GM18867 (cell line): ENCODE measurements around the gene RALGAPA2.
A peak's percentile ranks its signal among the peaks of the same experiment; 100 is the strongest.

Experiments used
- ATAC-seq: cut with Tn5 transposase; IDR thresholded peaks from one replicate; pipeline ENCODE4 v1.9.1; 2021; ENCODE audit warnings: mild to moderate bottlenecking, moderate library complexity; ENCODE audit not compliant: unreplicated experiment

Gene RALGAPA2

DNA sequence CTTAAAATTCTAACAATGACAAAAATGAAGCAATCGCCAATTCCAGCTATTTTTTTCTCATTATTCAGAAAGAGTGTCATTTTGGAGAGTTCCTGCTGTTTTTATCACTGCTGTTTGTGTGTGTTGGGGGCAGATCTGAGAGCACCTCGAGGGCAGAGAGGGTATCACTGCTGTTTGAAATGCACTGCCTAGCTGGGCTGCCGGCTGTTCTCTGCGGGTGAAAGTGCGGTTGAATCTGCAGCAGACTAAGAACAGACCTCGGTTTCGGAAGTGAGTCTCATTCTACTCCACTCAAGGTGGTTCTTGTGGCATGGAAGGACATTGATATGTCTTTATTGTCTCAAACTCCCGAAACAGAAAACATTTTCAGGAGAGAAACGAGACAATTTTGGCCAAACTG is 326.3 kb downstream of the RALGAPA2 start:
- no peak for ATAC-seq

DNA sequence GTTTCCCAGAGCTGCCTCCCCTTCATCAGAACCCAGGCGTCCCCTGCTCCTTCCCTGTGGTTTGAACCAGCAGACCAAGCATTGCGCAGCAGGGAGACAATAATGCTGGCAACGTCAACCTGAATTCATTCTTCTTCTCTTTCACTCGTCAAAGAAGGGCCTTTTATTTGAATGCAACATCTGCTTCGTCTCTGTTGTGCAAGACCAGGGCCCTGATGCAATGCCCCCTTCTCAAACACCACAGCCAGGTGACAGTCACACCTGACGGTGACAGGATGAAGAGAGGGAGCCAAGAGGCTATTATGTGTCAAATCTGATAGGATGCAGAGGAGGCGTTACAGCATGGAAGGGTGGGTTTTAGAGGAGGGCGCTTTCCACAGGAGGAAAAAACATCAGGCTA is 336.6 kb downstream of the RALGAPA2 start:
- ATAC-seq: no peak

GRCh38 chr20:20373091-20373571 is 339.3 kb downstream of the RALGAPA2 start:
- no peak for ATAC-seq

- ATAC-seq: no peak
Observed at GRCh38 chr20:20371681-20372080, 340.8 kb downstream of the RALGAPA2 start.

DNA sequence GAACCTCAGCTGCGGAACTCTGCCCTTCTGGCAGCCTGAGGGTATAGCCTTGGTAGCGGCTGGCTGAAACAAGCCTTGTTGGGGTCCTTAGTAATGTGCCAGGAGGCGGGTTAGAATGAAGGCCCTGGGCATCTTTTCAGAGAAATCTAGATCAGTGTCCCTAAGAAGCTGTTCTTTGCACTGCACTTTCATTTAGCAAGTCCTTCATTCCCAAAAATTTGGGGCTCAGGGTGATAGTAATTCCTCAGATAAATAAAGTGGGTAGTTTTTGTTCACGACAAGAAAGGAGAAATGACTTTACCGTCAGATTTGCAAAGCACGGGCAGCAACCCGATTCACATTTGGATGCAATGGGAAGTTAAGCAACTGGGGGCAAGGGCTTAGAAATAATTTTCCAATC is 341.4 kb downstream of the RALGAPA2 start:
- no peak for ATAC-seq

- no peak for ATAC-seq
Observed at GRCh38 chr20:20370094-20370575, 342.3 kb downstream of the RALGAPA2 start.

- ATAC-seq: no peak
Observed at GRCh38 chr20:20369250-20370093, 343.0 kb downstream of the RALGAPA2 start.

GRCh38 chr20:20368418-20369249 is 343.8 kb downstream of the RALGAPA2 start:
- no peak for ATAC-seq

DNA sequence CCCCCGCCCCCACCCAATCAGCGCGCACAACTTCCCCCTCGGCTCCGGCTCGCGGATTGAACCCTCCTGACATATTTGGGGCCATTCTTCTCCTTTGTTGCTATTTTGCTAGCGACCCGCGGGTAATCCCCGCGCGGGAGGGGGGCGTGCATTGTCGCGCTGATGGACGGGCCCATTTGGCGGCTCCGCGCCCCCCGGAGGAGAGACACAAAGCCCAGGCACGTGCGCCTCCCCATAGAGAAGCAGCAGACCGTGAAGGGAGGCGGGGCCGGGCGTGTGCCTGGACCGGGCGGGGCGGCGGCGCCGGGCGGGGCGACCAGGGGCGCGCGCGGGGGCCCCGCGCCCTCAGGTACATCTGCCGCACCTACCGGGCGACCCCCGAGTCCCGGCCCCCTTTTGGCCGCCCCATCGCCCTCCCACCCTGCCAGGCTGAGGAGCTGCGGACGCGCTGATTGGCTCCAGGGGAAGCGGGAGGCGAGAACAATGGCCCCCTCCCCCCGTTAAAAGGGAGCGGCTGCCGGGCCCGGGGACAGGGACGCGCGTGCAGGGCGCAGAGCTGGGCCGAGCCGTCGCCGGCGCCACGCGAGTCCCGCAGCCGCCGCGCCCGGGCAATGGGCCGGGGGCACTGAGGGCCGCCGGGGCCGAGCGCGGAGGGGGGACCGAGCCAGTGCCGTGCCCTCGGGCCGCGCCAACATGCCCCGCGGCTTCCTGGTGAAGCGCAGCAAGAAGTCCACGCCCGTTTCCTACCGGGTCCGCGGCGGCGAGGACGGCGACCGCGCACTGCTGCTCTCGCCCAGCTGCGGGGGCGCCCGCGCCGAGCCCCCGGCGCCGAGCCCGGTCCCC is 344.6 kb downstream of the RALGAPA2 start, which contains the start of gene INSM1:
Gene INSM1 (plus strand): TSS at position 530 of the 843 bp plus-strand sequence. CDS start 164 bp downstream, at position 694.
- no peak for ATAC-seq

DNA sequence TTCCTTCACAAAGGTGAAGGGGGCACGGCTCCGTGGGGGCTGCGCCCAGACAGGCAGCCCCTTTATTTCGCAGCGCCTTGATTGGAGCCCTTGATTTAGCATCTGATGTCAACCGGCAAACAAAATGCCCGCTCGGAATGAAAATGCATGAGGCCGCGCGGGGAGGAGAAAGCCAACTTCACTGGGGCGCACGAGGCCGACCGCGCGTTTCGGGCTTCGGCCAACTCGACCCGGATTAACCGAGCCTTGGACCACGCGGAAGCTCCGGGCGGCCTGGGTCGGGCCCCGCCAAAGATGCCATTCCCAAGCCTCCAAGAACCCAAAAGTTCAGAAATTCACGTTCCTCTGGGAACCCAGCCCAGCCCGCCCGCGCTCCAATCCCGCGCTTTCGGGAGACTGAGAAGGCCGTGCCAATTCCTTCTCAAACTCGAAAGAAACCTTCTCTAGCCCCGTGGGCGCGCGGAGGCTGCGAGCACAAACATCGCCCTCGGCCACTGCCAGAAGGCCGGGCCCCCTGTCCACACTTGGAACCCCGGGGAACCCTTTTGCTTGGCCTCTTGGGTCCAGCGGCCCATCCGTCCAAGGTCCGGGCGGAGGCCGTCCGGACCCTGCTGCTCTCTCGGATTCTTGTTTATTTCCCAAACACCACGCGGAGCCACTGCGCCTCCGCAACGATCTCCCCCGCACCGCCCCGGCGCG is 345.4 kb downstream of the RALGAPA2 start:
- no peak for ATAC-seq

DNA sequence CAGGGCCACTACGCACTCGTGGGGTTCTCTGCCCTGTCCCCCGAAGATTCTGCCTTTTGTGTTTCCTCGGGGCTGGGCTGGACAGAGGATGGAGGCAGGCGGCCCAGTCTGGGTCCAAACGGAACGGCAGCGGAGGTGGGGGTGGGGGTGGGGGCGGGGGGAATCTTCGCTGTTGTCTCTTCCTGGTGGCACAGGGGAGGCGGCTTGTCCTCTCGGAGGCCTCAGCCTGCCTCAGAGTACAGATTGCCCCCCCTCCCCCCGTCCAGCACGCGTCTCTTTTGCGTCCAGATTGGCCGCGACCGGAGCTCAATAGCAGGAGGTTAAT is 345.9 kb downstream of the RALGAPA2 start:
- ATAC-seq: no peak

DNA sequence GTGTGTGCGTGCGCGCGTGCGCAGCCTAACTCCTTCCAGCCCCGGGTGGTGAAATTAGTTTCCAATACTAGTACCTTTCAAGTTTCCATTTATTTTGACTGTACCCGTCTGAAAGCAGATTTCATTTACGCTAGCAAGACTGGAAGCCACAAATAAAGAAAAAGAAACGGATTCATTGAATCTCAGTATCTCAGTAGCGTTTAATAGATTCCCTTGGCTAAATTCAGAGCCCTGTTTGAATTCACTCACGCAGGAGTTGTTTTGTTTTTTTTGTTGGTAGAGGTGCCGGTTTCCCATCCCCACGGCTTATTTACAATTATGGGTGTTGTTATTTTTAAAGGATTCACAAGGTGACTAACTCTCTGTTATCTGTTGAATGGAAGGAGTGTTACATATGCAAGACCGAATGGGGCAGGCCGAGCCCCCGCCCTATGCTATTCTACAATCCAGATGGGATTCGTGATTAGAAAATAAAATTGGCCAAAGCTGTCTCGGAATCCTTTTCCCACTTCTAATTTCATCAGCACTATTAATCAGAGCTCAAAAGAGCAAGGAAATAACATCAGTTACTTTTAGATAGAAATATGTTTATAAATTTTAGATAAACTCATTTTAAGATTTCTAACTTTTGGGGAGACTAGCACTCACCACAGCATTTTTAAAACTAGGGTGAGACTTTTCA is 346.8 kb downstream of the RALGAPA2 start:
- ATAC-seq: no peak

GRCh38 chr20:20364593-20365479 is 347.6 kb downstream of the RALGAPA2 start:
- ATAC-seq: no peak

DNA sequence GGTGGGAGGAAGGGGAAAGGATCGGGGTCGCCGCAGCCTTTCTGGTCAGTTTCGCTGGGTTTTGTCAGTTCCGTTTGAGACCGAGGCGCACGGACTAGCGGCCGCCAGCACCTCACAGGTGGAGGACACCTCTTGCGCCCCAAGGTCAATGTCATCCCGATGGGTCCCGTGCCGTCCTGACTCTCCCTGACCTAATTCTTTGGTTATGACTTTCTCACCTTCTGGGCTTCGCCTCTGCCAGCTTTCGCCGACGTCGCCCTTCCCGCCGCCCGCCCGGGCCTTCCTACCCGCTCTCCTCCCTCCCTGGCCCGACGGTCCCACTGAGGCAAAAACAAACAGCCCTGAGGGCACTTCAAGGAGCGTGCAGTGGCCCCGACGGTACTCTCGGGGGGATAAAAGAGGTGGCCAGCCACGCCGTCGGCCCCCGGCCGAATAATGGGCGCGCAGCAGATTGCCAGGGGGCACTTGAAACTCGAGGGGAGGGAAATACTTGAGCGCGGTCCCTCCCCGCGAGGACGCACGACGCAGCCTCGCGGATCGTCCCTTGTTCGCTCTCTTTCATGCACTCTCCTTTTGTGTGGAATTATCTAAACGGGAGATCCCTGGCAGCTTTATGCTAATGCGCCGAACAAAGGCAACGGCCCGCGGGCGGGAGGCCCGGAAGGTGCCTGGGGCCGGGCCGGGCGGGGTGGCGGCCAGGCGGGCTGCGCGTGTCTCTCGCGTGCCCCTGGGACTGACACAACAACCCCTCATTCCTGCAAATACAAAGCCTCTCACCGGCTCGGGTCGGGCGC is 348.4 kb downstream of the RALGAPA2 start:
- no peak for ATAC-seq

- ATAC-seq: no peak
Observed at GRCh38 chr20:20363434-20363798, 349.0 kb downstream of the RALGAPA2 start.

- ATAC-seq: no peak
Observed at GRCh38 chr20:20362774-20363433, 349.5 kb downstream of the RALGAPA2 start.

DNA sequence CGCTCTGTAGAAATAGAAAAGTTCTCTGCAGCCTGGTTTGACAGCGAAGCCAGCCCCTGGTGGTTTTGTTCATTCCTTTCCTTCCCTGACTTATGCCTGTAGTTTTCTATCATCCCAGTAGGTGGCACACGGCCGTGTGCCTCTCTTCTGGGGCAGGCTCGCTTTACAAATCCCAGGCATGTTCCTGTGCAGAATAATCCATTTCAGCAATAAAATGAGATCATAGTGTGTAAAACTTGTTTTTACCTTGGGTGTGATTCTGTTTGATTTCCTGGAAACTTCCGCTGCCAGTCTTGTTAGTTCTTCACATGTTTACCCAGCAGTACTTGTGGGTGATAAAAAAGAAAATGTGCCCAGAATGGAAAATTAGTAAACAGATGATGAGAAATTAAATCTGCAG is 352.0 kb downstream of the RALGAPA2 start:
- ATAC-seq: peak; percentile 73
